GM12878 (cell line): ENCODE results near the gene HS3ST3A1. TPM values are rescaled to one million over a fixed set of nuclear protein-coding genes. Genes with fewer than 3 reads are reported as not detected.

ENCODE experiments used
- EP300 ChIP-seq, 2 experiments: fragments of 150-350 bp in 1 of 2; IDR thresholded peaks; 2 replicates each; pipeline ENCODE4 v1.6.1; 2011 to 2012; ENCODE audit warnings: low read depth in 2 of 2, low read length in 2 of 2, borderline replicate concordance in 1 of 2, improper control_type of control experiment in 1 of 2, inconsistent platforms in 1 of 2; ENCODE audit not compliant: control insufficient read depth in 1 of 2
- FOXM1 ChIP-seq: IDR thresholded peaks from 2 replicates; pipeline ENCODE4 v1.6.1; 2012; ENCODE audit warnings: low read depth, mild to moderate bottlenecking, inconsistent platforms, low read length, moderate library complexity
- MTA2 ChIP-seq: fragments of 450-650 bp; IDR thresholded peaks from 2 replicates; pipeline ENCODE4 v1.6.1; 2016; ENCODE audit warnings: low read depth, mild to moderate bottlenecking, moderate library complexity
- RB1 ChIP-seq: fragments of 450-650 bp; formaldehyde crosslinking; IDR thresholded peaks from 2 replicates; pipeline ENCODE4 v1.6.1; 2017; ENCODE audit warnings: mild to moderate bottlenecking, borderline replicate concordance
- STAT1 ChIP-seq: fragments of 450-650 bp; conservative IDR thresholded peaks from 2 replicates; pipeline ENCODE4 v1.6.1; 2014; ENCODE audit warnings: antibody characterized with exemption, mild to moderate bottlenecking
- polyA plus RNA-seq, 11 experiments: library from polyadenylated mRNA; depleted of rRNA in 4 of 11; unstranded in 6 of 11; stranded (reverse) in 5 of 11; fragments of >200 nt; fragmentation: Nextera tagmentation in 4 of 11; fragmentation: Illumina TruSeq in 1 of 11; extraction: Ambion mirVana in 4 of 11; extraction: Trizol in 1 of 11; gene quantifications; 1 replicate in 1 of 11; 2 replicates in 10 of 11; pipeline versions ENCODE4 v1.2.1 to v1.2.3, GENCODE V29; 2011 to 2016; ENCODE audit warnings: inconsistent platforms in 2 of 11, missing spikeins in 2 of 11, low read depth in 1 of 11
- total RNA-seq, 4 experiments: library from RNA; depleted of rRNA in 3 of 4; stranded (reverse); fragments of >200 nt in 3 of 4; fragmentation: Illumina TruSeq in 1 of 4; extraction: Trizol in 1 of 4; gene quantifications; 2 replicates each; pipeline versions ENCODE4 v1.2.1 to v1.2.3, GENCODE V29; 2013 to 2021
- TF ChIP-seq, protein P1 (sequence below): fragments of 450-650 bp; IDR thresholded peaks from 2 replicates; pipeline ENCODE4 v1.6.1; 2016; ENCODE audit warnings: mild to moderate bottlenecking, moderate library complexity, borderline replicate concordance
- TF ChIP-seq, protein P2 (sequence below), 3 experiments: IDR thresholded peaks in 2 of 3; conservative IDR thresholded peaks in 1 of 3; 2 replicates each; pipeline ENCODE4 v1.5.1; 2011; ENCODE audit warnings: low read depth in 3 of 3, low read length in 3 of 3, mild to moderate bottlenecking in 3 of 3, control low read depth in 2 of 3, moderate library complexity in 2 of 3, inconsistent platforms in 1 of 3, mixed read lengths in 1 of 3; ENCODE audit not compliant: control insufficient read depth in 2 of 3, insufficient read depth in 1 of 3; ENCODE audit errors: extremely low read depth in 1 of 3
- TF ChIP-seq, protein P3 (sequence below): IDR thresholded peaks from 2 replicates; pipeline ENCODE4 v1.6.1; 2012; ENCODE audit warnings: low read depth, low read length, improper control_type of control experiment
- TF ChIP-seq, protein P4 (sequence below): IDR thresholded peaks from 2 replicates; pipeline ENCODE4 v1.6.1; 2012; ENCODE audit warnings: improper control_type of control experiment, low read depth, low read length; ENCODE audit not compliant: insufficient replicate concordance

Gene HS3ST3A1
- total and polyA plus RNA-seq, 10 of the 15 experiments (the other 5 are each of a cell fraction or from before 2014, with no cell fraction given): 0.24 to 0.26 TPM; not detected in 8

DNA sequence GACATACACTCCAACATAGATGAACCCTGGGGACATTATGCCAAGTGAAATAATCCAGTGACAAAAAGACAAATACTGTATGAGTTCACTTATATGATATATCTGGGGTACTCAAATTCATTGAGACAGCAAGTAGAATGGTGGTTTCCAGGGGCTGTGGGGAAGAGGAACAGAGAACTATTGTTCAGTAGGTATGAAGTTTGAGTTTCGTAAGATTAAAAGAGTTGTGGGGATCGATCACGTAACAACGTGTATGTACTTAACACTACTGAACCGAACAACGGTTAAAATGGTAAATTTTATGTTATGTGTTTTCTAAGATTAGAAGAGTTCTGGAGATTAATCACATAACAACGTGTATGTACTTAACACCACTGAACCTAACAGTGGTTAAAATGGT lies 100.8 kb downstream of the HS3ST3A1 start (continued):
- TF ChIP-seq, protein P1, sequence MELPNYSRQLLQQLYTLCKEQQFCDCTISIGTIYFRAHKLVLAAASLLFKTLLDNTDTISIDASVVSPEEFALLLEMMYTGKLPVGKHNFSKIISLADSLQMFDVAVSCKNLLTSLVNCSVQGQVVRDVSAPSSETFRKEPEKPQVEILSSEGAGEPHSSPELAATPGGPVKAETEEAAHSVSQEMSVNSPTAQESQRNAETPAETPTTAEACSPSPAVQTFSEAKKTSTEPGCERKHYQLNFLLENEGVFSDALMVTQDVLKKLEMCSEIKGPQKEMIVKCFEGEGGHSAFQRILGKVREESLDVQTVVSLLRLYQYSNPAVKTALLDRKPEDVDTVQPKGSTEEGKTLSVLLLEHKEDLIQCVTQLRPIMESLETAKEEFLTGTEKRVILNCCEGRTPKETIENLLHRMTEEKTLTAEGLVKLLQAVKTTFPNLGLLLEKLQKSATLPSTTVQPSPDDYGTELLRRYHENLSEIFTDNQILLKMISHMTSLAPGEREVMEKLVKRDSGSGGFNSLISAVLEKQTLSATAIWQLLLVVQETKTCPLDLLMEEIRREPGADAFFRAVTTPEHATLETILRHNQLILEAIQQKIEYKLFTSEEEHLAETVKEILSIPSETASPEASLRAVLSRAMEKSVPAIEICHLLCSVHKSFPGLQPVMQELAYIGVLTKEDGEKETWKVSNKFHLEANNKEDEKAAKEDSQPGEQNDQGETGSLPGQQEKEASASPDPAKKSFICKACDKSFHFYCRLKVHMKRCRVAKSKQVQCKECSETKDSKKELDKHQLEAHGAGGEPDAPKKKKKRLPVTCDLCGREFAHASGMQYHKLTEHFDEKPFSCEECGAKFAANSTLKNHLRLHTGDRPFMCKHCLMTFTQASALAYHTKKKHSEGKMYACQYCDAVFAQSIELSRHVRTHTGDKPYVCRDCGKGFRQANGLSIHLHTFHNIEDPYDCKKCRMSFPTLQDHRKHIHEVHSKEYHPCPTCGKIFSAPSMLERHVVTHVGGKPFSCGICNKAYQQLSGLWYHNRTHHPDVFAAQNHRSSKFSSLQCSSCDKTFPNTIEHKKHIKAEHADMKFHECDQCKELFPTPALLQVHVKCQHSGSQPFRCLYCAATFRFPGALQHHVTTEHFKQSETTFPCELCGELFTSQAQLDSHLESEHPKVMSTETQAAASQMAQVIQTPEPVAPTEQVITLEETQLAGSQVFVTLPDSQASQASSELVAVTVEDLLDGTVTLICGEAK: no peak
- TF ChIP-seq, protein P2, sequence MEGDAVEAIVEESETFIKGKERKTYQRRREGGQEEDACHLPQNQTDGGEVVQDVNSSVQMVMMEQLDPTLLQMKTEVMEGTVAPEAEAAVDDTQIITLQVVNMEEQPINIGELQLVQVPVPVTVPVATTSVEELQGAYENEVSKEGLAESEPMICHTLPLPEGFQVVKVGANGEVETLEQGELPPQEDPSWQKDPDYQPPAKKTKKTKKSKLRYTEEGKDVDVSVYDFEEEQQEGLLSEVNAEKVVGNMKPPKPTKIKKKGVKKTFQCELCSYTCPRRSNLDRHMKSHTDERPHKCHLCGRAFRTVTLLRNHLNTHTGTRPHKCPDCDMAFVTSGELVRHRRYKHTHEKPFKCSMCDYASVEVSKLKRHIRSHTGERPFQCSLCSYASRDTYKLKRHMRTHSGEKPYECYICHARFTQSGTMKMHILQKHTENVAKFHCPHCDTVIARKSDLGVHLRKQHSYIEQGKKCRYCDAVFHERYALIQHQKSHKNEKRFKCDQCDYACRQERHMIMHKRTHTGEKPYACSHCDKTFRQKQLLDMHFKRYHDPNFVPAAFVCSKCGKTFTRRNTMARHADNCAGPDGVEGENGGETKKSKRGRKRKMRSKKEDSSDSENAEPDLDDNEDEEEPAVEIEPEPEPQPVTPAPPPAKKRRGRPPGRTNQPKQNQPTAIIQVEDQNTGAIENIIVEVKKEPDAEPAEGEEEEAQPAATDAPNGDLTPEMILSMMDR (IDR thresholded peaks at IDR 0.05 in 2 of 3, conservative IDR thresholded peaks at IDR 0.05 in 1 of 3; ENCODE audit: control insufficient read depth in 2 of 3, extremely low read depth in 1 of 3, insufficient read depth in 1 of 3, low read depth in 3 of 3, low read length in 3 of 3): no peak
- TF ChIP-seq RB1: no peak
- peak; percentile 70; the same call in 1 of the 2 replicates for TF ChIP-seq MTA2
- no peak for TF ChIP-seq FOXM1
- TF ChIP-seq EP300 (IDR thresholded peaks at IDR 0.05; ENCODE audit: borderline replicate concordance in 1 of 2, control insufficient read depth in 1 of 2, low read depth in 2 of 2, low read length in 2 of 2): peak in 1 of 2 experiments; percentile 21; a peak in 1 of 4 replicates
- no peak for TF ChIP-seq STAT1
- TF ChIP-seq, protein P3, sequence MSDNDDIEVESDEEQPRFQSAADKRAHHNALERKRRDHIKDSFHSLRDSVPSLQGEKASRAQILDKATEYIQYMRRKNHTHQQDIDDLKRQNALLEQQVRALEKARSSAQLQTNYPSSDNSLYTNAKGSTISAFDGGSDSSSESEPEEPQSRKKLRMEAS: no peak
- TF ChIP-seq, protein P4, sequence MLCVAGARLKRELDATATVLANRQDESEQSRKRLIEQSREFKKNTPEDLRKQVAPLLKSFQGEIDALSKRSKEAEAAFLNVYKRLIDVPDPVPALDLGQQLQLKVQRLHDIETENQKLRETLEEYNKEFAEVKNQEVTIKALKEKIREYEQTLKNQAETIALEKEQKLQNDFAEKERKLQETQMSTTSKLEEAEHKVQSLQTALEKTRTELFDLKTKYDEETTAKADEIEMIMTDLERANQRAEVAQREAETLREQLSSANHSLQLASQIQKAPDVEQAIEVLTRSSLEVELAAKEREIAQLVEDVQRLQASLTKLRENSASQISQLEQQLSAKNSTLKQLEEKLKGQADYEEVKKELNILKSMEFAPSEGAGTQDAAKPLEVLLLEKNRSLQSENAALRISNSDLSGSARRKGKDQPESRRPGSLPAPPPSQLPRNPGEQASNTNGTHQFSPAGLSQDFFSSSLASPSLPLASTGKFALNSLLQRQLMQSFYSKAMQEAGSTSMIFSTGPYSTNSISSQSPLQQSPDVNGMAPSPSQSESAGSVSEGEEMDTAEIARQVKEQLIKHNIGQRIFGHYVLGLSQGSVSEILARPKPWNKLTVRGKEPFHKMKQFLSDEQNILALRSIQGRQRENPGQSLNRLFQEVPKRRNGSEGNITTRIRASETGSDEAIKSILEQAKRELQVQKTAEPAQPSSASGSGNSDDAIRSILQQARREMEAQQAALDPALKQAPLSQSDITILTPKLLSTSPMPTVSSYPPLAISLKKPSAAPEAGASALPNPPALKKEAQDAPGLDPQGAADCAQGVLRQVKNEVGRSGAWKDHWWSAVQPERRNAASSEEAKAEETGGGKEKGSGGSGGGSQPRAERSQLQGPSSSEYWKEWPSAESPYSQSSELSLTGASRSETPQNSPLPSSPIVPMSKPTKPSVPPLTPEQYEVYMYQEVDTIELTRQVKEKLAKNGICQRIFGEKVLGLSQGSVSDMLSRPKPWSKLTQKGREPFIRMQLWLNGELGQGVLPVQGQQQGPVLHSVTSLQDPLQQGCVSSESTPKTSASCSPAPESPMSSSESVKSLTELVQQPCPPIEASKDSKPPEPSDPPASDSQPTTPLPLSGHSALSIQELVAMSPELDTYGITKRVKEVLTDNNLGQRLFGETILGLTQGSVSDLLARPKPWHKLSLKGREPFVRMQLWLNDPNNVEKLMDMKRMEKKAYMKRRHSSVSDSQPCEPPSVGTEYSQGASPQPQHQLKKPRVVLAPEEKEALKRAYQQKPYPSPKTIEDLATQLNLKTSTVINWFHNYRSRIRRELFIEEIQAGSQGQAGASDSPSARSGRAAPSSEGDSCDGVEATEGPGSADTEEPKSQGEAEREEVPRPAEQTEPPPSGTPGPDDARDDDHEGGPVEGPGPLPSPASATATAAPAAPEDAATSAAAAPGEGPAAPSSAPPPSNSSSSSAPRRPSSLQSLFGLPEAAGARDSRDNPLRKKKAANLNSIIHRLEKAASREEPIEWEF: no peak
